ENCODE results near the gene TRNT1.
A peak's percentile ranks its signal among the peaks of the same experiment; 100 is the strongest.

Gene TRNT1

DNA sequence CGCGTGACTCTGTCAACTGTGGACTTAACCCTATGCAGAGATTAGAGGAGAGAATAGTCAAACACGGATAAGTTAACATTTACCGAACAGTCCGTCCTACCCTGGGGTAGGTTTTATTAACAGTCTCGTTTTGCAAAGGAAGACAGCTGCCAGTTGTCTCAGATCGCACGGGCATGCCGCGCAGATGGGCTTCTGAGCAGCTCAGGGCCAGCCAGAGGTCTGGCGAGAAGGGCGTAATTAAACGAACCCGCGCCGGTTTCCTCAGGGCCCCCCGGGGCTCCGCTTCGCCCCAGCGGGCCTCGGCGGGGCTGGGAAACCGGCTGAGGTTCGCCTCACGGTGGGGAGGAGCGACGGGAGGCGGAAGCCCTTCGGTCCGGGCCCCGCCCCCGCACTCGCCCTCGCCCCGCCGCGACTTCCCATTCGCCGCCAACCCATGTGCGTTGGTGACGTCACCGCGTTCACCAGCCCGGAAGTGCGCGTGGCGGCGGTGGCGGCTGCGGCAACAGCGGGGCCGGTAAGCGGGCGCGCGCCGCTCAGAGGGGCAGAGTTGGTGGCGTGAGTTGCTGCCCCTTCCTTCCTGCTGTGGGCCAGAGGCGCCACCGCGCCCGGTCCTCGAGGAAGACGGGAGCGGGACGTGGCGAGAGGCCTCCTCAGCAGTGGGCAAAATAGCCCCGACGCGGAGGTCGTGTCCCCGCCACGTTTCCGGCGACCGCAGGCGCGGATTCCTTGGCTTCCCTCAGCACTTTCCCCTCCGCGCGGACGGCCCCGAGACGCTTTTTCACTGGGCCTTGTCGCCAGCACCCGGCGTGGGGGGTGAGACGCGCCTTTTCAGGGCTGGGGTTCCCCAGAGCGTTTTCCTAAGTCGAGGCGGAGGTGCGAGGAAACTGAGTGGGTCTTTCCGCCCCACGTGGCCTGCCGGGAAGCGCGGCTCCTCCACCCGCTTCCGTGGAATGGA is at the start of gene TRNT1:
TSS of gene TRNT1 (plus strand) at position 464 of the 955 bp plus-strand sequence. CDS start 2,101 bp downstream, outside the sequence.
- DNase-seq, result peak; percentile 81 to 84

DNA sequence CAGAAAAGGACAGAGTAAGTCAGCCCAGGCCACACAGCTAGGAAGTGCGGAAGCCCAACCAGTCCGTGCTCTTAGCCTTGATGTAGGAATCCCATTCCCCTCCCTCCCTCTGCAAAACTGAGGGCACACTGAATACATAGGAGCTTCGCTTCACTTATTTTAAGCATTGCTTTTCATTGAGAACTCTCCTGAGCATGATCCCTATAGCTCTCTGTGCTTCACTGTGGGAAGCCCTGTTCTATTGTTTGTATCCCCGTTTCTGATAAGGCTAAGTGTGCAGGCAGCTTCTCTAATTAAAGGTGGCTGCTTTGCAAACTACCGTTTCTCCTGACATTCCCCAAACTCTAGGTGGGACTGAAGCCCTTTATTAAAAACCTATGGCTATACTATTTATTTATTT is 46.4 kb upstream of the TRNT1 start:
- no peak for DNase-seq

DNA sequence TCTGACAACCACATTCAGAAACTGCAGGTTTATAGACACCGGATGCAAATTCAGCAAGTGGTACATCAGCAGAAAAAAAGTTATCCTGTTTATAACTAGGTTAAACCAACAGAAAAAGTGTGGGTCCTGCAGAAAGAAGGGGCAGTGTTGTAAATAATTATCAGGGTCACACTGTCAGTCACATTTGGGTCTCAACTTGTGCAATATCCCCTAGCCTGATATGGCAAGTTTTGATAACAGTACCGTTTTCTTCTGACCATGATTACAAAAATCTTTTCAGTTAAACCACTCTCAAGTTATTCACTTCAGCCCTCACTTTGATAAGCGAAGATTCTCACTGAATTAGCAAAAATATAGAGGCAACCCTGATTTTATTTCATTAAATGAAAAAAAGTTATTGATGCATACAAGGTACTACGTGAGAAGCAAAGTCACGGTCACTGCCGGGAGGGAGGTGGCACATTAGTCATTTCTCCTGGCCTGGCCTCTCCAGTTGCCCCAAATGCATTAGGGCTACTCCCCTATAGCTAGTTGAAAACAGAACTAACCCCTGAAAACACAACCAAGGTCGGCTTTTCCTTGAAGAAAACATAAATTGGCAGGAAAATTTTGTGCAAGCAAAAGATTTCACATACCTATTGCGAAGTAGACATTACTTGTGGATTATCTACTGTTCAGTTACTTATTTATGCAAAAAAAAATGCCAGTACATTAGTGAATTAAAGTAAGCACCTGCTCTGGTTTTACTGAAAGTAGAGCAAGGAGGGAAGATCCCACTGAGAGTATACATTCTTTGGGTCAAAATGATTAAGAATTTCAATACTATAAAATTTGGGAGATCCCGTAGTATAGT is 45.1 kb upstream of the TRNT1 start:
- no peak for DNase-seq

DNA sequence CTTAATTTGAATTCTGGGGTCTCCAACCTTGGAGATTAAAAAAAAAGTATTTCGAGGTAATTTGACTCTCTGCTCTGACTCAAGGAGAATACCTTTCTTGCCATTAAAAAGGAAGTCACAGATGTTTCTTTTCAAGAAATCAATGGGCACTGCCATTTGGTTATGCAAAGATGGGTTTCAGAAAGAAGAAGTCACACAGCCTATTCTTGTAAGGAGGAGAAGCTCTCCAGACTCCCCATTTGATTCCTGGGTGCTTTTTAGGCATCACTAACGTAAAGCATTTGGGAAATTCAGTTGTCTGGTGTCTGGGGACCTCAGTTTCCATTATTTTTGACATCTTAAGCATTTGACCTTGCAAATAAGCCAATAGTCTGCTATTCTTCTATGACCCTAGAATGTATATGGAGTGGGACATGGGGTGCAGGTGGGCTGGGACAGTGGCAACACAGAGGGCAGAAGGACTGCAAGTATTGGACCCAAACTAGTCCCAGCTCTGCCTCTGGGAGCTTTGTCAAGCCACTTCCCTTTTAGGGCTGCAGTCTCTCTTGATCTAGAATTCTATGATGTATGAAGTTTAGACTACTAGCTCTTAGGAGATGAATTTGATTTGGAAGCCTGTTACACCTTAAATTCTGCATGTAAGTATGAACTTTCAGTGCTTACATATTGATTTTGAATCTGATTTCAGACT is 44.4 kb upstream of the TRNT1 start:
- DNase-seq, result no peak

- no peak for DNase-seq
Observed at GRCh38 chr3:3084890-3085289, 41.9 kb upstream of the TRNT1 start.

DNA sequence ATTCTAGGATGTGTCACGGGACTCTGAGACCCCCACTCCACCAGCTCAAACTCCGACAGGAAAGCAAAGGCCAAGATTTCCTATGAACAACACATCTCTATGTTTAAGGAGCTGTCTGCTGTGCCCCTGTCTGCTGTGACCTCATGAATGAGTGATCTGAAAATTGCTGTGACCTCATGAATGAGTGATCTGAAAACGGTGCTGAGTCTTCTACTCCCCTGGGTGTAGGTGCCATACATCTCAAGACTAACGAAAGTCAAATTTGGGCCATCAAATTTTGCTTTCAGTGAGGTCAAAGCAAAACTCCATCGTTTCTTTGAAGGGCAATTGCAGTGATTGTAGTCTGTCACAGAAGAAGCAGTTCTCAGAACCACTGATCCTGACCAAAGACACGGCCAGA is 41.0 kb upstream of the TRNT1 start:
- no peak for DNase-seq

DNA sequence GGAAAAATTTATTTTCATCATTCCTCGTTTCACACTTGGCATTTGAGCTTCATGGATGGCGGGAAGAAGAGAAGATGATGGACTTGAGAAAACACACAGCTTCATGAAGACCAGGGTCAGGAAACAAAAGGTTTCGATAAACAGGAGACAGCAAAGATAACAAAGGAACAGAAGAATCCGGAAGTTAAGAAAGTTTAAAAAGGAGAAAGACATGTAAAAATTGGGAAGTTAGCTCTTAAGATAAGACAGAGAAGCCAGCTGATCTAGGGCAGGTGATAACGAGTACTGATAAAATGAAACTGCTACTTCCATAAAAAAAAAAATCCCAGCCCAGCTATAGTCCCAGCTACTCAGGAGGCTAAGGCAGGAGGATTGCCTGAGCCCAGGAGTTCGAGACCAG is 40.5 kb upstream of the TRNT1 start:
- DNase-seq, result no peak

DNA sequence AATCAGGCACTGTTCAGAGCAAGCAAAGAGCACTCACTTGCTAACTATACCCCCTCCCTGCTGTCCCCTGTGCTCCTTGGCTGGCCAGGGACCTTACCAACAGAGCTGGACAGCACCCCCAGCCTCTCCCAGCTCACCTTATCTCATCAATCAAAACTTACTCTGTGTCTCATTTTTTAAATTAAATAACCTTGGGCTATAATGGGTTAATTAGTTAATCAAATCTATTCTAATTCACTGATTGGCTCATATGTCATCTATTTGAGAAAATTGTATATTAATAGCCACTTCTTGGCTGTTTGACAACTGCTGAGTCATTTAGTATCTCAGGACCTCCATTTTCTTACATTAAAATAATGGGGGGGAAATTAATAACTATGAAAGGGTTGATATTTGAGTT is 39.5 kb upstream of the TRNT1 start:
- no peak for DNase-seq

GRCh38 chr3:3087716-3088465 is 38.8 kb upstream of the TRNT1 start:
- no peak for DNase-seq

DNA sequence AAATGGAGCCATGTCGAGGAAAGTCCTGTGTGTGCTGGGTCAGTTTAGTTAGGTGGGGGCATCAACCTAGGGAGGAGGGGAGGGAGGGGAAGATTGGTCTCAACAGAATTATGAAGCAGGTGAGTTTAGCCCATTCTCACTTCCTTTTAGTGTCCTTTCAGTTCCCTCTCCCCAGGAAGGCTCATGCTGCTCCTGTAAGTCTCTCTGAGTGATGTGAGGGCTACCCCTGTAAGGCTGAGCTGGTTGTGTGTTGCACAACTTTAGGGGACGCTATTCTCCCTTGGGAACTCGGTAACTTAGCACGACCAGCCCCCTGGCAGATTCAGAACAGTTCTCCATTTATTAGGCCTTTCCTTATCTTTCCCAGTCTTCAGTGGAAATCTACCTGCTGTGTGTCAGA is 37.7 kb upstream of the TRNT1 start:
- no peak for DNase-seq

DNA sequence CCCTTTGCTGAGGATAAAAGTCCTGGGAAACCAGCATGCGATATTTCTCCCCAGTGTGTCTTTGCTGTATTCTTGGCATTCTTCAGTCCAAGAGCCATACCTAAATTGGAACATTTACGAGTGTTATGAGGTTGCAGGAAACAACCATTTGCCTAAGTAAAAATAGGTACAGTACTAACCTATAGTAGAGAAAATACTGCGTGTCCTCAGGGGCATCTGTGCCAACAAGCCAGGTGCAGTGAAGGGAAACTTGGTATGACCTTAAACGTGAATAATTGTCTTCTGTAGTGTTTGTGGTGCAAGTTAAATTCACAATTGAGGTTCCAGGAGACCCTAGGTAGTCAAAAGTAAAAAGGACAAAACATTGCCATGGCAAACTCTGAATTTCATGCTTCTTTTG is 28.8 kb upstream of the TRNT1 start:
- no peak for DNase-seq

GRCh38 chr3:3101660-3102458 is 24.9 kb upstream of the TRNT1 start:
- no peak for DNase-seq

GRCh38 chr3:3102751-3103150 is 24.0 kb upstream of the TRNT1 start:
- no peak for DNase-seq

- no peak for DNase-seq
Observed at GRCh38 chr3:3105246-3105645, 21.5 kb upstream of the TRNT1 start.

GRCh38 chr3:3105815-3106214 is 20.9 kb upstream of the TRNT1 start:
- DNase-seq, result no peak

- no peak for DNase-seq
Observed at GRCh38 chr3:3107181-3107580, 19.6 kb upstream of the TRNT1 start.

GRCh38 chr3:3107858-3108257 is 18.9 kb upstream of the TRNT1 start:
- no peak for DNase-seq

GRCh38 chr3:3109407-3110298 is 17.1 kb upstream of the TRNT1 start:
- DNase-seq, result no peak

GRCh38 chr3:3110299-3110630 is 16.5 kb upstream of the TRNT1 start, which contains the start of gene IL5RA:
Gene IL5RA (minus strand): TSS chr3:3110374. CDS start chr3:3104984, 5,390 bp downstream.
- DNase-seq, result no peak

GRCh38 chr3:3110749-3111361 is 15.9 kb upstream of the TRNT1 start:
- no peak for DNase-seq

Data from Kasumi-1 (cell line).